Medulla oblongata (tissue), 1 donor: Measurements from ENCODE around the gene METAP1.
"Not testable (repeated sequence)": the region's sequence is repeated elsewhere in the genome, so short reads cannot be mapped to it uniquely, and the experiment has no call there.

Experiments
- DNase-seq: peaks from one replicate; pipeline ENCODE4 v3.0.0-alpha.2; 2015; ENCODE audit errors: extremely low spot score

METAP1 gene

DNA sequence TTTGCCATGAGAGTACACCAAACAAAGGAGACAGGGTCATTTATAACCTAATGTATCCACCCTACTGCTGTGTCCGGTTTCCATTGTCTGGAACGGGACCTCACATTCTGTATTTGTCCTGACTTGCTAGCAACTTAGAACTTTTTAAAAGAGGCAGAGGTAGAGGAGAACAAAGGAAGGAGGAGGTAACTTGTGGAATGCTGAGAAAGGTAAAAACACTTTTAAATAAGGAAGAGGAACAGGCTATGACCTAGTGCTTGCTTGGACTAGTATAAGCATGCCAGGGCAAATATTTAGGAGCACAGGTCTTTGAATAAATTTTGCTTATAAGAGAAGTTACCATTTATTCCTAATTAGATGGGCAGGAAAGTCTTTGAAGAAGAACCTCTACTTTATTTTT is 96.3 kb downstream of the METAP1 start:
- not testable (repeated sequence) for DNase-seq

DNA sequence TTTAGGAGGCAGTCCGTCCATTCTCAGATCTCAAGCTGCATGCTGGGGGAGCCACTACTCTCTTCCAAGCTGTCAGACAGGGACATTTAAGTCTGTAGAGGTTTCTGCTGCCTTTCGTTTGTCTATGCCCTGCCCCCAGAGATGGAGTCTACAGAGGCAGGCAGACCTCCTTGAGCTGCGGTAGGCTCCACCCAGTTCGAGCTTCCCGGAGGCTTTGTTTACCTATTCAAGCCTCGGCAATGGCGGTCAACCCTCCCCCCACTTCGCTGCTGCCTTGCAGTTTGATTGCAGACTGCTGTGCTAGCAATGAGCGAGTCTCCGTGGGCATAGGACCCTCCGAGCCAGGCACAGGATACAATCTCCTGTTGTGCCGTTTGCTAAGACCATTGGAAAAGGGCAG is 103.8 kb downstream of the METAP1 start:
- DNase-seq, result no peak

DNA sequence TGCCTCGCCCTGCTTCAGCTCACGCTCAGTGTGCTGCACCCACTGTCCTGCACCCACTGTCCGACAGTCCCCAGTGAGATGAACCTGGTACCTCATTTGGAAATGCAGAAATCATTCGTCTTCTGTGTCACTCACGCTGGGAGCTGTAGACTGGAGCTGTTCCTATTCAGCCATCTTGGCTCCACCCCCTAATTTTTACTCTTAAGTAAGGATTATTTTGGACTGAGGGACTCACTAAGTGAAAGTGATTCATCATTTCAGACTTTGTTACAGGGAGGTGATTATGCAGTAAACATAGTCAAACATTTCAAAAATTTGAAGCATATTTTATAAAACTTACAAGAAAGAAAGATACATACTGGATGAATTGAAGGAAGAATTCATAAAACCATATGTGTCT is 104.3 kb downstream of the METAP1 start:
- not testable (repeated sequence) for DNase-seq

DNA sequence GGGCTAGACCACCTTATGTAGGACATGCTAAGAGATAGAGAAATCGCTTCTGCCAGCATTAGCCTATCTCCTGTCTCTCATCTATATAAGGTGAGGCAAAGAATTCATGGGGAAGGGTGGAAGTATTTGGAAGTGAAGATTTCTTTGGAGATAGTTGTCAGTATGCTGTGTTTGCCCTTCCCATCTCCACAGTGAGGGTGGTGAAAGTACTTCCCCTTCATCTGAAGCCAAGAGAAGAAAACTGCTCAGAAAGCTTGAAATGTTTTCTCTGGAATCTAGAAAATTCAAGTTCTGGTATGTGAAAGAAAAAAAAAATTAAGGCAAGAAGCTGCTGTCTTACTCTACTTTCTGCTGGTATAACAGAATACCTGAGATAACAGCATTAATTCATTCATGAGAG is 105.4 kb downstream of the METAP1 start:
- no peak for DNase-seq

DNA sequence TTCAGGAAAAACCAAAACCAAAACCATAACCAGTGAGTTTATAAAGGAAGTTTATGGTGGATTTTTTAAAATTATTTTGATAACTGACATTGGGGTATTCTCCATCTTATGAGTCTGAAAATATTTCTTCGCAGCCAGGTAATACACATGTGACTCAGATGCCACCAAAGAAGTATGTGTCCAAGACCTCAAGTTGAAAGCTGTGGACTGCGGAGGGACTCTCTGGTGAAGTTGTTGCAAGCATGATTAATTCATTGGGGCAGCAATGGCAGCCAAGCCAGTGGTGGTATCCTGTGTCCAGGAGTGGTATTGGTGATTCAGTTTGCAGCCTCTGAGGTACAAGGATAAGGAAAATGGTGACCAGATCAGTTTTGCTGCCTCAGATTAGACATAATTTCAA is 107.1 kb downstream of the METAP1 start:
- DNase-seq, result no peak

DNA sequence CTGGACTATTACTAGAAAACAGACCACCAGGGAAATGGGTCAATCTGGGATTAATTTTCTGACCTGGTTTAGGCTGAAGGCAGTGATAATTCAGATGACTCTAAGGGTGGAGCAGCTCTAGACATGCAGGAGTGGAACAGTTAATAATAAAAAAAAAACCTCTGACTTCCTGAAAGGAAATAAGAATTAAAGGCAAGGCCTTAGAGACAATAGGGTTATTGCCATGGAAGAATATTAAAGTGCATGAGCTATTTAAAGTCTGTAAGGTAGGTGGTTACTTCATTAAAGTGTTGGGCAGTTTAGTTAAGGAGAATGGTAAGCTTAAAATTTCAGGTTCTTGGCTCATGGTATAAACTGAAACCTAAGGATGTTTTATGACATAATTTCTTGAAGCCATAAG is 107.6 kb downstream of the METAP1 start:
- DNase-seq, result no peak

DNA sequence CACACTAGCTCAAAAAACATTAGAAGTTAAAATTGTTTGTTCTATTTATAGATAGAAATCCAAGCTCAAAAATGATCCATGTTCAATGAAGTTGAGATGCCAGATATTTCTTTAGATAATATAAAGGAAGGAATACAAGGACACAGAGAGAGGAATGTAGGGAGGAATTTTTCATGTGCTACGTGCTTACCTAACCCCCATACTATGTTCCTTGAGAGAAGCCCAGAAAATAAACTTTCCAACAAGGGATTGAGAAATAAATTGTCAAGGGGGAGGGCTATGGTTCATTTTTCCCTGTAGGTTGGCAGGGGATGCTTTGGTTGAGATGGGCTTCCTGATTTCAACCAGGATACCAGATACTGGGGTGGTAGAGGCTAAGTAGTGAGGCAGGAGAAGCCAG is 108.6 kb downstream of the METAP1 start:
- DNase-seq, result no peak

DNA sequence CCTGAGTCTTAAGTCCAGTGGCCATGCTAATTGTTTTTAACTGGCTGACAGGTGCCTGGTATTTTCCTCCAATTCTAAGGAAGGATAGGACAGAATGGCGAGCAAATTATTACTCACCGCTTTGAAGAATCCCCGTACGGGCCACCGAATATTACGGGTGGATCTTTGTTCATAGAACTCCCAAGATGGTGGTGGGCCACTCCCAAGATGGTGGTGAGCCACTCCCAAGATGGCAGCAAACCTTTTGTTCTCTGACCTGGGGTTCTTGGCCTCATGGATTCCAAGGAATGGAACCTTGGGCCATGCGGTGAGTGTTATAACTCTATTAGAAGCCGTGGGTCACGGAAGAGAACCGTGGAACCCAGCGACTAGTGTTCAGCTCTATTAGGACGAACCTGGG is 113.8 kb downstream of the METAP1 start:
- not testable (repeated sequence) for DNase-seq
